HFFc6 (cell line): ENCODE measurements around the gene HNRNPLL. TPM values are rescaled to one million over a fixed set of nuclear protein-coding genes. Genes with fewer than 3 reads are reported as not detected.
"Not testable (repeated sequence)": the region's sequence is repeated elsewhere in the genome, so short reads cannot be mapped to it uniquely, and the experiment has no call there.

ENCODE experiments used
- DNase-seq: peaks from one replicate; pipeline ENCODE4 v3.0.0-alpha.2; 2018
- H3K27ac Mint-ChIP-seq: 2 replicates; pipeline ENCODE4 v1.8.0; 2020; ENCODE audit warnings: mild to moderate bottlenecking, mixed read lengths
- H3K27me3 Mint-ChIP-seq: 2 replicates; pipeline ENCODE4 v1.8.0; 2021; ENCODE audit warnings: mild to moderate bottlenecking, moderate library complexity, mixed read lengths; ENCODE audit not compliant: insufficient read depth
- H3K36me3 Mint-ChIP-seq: 2 replicates; pipeline ENCODE4 v1.8.0; 2021; ENCODE audit warnings: low read depth, mixed read lengths
- H3K4me1 Mint-ChIP-seq: 2 replicates; pipeline ENCODE4 v1.8.0; 2020; ENCODE audit warnings: low read depth, mixed read lengths
- H3K4me3 Mint-ChIP-seq: 2 replicates; pipeline ENCODE4 v1.8.0; 2020; ENCODE audit warnings: mild to moderate bottlenecking, moderate library complexity, mixed read lengths
- H3K9me3 Mint-ChIP-seq: 2 replicates; pipeline ENCODE4 v1.8.0; 2020; ENCODE audit warnings: mild to moderate bottlenecking, mixed read lengths
- CTCF ChIP-seq: fragments of 200-600 bp; sonication (generic); IDR thresholded peaks from 2 replicates; pipeline ENCODE4 v1.5.0; 2021; ENCODE audit warnings: antibody characterized with exemption, mild to moderate bottlenecking
- long read RNA-seq: library from polyadenylated mRNA; unstranded; transcript quantifications from one replicate; pipeline ENCODE4 v2.0.0, GENCODE V29; 2019
- total RNA-seq, 6 experiments: library from RNA; stranded (reverse); fragmentation: NEBNext Ultra II Directional; extraction: Animal tissue kit (Norgen Biotek cat#: 25700); gene quantifications; 2 replicates in 1 of 6; 3 replicates in 5 of 6; pipeline ENCODE4 v1.2.3, GENCODE V29; 2021

HNRNPLL gene
- 10 to 100 TPM; 45.5 to 57.5 (median 50.2) TPM for total RNA-seq
- long read RNA-seq, full-length matches to known transcripts = 24 of 31 reads
- long read RNA-seq, partial matches to known transcripts = 5 of 31 reads
- long read RNA-seq, other reads (novel, unspliced or antisense) = 2 of 31 reads

GRCh38 chr2:38602732-38603401 is at the start of gene HNRNPLL:
TSS of gene HNRNPLL (minus strand) at chr2:38602928. CDS start at chr2:38602626, 302 bp downstream.
- H3K4me3 Mint-ChIP-seq = peak within 1 kb of the TSS; percentile 95
- H3K27ac Mint-ChIP-seq = peak within 1 kb of the TSS; percentile 86
- peaks cover 48% of the 10 kb centered on the region for H3K4me1 Mint-ChIP-seq
- H3K36me3 Mint-ChIP-seq = peaks cover 7% of the 10 kb centered on the region
- TF ChIP-seq CTCF = peak; percentile 12; the same call in 1 of the 2 replicates
- H3K9me3 Mint-ChIP-seq = no peaks in the 10 kb centered on the region
- no peaks in the 10 kb centered on the region; the same call in 1 of the 2 replicates for H3K27me3 Mint-ChIP-seq
- DNase-seq = peak; percentile 98

GRCh38 chr2:38650717-38651116 is 48.0 kb upstream of the HNRNPLL start:
- H3K27ac Mint-ChIP-seq = no peak overlapping the region
- no peaks in the 10 kb centered on the region for H3K9me3 Mint-ChIP-seq
- no peak overlapping the region for H3K4me3 Mint-ChIP-seq
- peaks cover 16% of the 10 kb centered on the region for H3K27me3 Mint-ChIP-seq
- no peak for DNase-seq
- TF ChIP-seq CTCF = no peak
- no peaks in the 10 kb centered on the region for H3K36me3 Mint-ChIP-seq
- 0 out of 2 replicates have a peak, but pooled peaks cover 7% of the 10 kb centered on the region for H3K4me1 Mint-ChIP-seq

- DNase-seq = no peak
- Mint-ChIP-seq H3K27me3 (peaks cover 15% of the 10 kb centered on the region), H3K36me3 (no peaks in the 10 kb centered on the region), H3K9me3 (no peaks in the 10 kb centered on the region), H3K4me3 (no peak overlapping the region), H3K4me1 (0 out of 2 replicates have a peak, but pooled peaks cover 7% of the 10 kb centered on the region), H3K27ac (no peak overlapping the region)
- TF ChIP-seq CTCF = no peak
These were observed 47.3 kb upstream of the HNRNPLL start for GRCh38 chr2:38650012-38650411.

GRCh38 chr2:38649176-38649728 is 46.5 kb upstream of the HNRNPLL start:
- Mint-ChIP-seq H3K9me3 (no peaks in the 10 kb centered on the region), H3K36me3 (no peaks in the 10 kb centered on the region), H3K27me3 (peaks cover 15% of the 10 kb centered on the region), H3K27ac (no peak overlapping the region), H3K4me1 (0 out of 2 replicates have a peak, but pooled peaks cover 7% of the 10 kb centered on the region), H3K4me3 (no peak overlapping the region)
- TF ChIP-seq CTCF = no peak
- no peak for DNase-seq

GRCh38 chr2:38648107-38648761 is 45.5 kb upstream of the HNRNPLL start:
- Mint-ChIP-seq H3K27me3 (peaks cover 15% of the 10 kb centered on the region), H3K4me1 (0 out of 2 replicates have a peak, but pooled peaks cover 7% of the 10 kb centered on the region), H3K36me3 (peaks cover 4% of the 10 kb centered on the region; the same call in 1 of the 2 replicates), H3K9me3 (no peaks in the 10 kb centered on the region; the same call in 1 of the 2 replicates), H3K27ac (no peak overlapping the region), H3K4me3 (no peak overlapping the region)
- TF ChIP-seq CTCF = no peak
- no peak for DNase-seq

- peaks cover 12% of the 10 kb centered on the region for H3K27me3 Mint-ChIP-seq
- H3K36me3 Mint-ChIP-seq, H3K27ac Mint-ChIP-seq, DNase-seq, H3K4me3 Mint-ChIP-seq, H3K4me1 Mint-ChIP-seq, H3K9me3 Mint-ChIP-seq: not testable (repeated sequence)
These were observed 41.2 kb upstream of the HNRNPLL start for GRCh38 chr2:38643683-38644511.
